ENCODE results near the gene EPC1.
A peak's percentile ranks its signal among the peaks of the same experiment; 100 is the strongest.
"Not testable (repeated sequence)": the region's sequence is repeated elsewhere in the genome, so short reads cannot be mapped to it uniquely, and the experiment has no call there.

Gene EPC1, protein sequence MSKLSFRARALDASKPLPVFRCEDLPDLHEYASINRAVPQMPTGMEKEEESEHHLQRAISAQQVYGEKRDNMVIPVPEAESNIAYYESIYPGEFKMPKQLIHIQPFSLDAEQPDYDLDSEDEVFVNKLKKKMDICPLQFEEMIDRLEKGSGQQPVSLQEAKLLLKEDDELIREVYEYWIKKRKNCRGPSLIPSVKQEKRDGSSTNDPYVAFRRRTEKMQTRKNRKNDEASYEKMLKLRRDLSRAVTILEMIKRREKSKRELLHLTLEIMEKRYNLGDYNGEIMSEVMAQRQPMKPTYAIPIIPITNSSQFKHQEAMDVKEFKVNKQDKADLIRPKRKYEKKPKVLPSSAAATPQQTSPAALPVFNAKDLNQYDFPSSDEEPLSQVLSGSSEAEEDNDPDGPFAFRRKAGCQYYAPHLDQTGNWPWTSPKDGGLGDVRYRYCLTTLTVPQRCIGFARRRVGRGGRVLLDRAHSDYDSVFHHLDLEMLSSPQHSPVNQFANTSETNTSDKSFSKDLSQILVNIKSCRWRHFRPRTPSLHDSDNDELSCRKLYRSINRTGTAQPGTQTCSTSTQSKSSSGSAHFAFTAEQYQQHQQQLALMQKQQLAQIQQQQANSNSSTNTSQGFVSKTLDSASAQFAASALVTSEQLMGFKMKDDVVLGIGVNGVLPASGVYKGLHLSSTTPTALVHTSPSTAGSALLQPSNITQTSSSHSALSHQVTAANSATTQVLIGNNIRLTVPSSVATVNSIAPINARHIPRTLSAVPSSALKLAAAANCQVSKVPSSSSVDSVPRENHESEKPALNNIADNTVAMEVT

DNA sequence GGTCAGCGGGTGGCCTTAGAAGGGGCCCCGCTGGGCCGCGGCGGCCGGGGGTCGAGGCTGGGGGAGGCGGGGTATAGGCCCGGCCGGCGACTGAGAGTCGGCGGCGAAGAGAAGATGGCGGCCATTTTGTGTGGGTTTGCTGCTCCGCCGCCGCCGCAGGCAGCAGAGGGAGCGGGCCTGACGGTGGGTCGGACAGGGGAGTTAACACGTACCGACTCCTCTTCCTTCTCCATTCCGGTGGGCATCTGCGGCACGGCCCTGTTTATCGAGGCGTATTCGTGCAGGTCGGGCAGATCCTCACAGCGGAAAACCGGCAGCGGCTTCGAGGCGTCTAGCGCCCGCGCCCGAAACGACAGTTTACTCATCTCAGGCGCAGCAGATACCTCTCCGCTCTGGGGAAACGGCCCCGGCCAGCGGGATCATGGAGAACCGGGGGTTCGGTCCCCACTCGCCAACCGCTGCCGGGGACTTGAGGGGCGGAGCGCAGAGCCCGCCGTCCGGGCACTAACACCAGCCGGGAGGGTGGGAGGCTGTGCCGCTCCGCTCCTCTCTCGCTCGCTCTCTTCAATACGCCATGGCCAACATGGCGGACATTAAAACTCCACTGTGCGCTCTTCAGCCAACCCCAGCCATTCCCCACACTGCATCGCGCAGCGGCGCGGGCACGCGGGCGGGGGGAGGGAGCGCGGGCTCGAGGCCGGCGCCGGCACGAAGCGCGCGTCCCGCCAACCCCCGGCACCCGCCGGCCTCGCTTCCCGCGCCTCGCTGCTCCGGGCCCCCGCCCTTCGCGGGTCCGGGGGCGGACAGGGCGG, at the start of gene EPC1:
EPC1 (minus strand) TSS at position 608 of the 812 bp plus-strand sequence; CDS start at position 365, 243 bp downstream.
- intact Hi-C loops (cut with DNase I), result loop anchor here (2.0 to 10.0 kb wide), 4 partner anchors 89 to 292 kb away; partner anchors contain the start of genes CCDC7 and KIF5B
- peak; percentile 63 to 94 (median 88) for DNase-seq

DNA sequence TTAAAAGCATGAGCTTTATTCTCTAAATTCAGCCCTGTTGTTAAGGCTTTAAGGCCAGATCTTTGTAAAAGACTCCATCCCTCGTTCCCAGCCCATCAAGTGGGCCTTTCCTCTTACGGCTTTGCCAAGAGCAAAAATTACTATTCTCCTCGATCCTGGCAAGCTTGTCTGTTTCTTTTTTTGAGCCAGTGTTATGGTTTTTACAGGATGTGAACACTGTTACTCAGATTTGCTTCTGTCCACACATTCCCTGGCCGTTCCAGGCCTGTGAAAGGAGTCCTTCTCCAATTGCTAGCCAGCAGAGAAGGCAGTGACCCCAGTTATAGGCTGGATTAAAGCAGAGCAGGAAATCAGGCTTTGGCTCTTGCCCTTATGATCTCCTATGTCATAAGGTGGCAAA, 47.0 kb upstream of the EPC1 start:
- intact Hi-C loops (cut with DNase I), result no loop called here
- no peak for DNase-seq

DNA sequence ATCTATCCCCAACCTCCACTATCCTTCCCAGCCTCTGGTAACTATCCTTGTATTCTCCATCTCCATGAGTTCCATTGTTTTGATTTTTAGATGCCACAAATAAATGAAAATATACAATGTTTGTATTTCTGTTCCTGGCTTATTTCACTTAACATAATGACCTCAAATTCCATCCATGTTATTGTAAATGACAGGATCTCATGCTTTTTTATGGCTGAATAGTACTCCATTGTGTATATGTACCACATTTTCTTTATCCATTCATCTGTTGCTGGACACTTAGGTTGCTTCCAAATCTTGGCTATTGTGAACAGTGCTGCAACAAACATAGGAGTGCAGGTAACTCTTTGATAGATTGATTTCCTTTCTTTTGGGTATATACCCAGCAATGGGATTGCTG, 45.3 kb upstream of the EPC1 start:
- intact Hi-C loops (cut with DNase I); DNase-seq: not testable (repeated sequence)

DNA sequence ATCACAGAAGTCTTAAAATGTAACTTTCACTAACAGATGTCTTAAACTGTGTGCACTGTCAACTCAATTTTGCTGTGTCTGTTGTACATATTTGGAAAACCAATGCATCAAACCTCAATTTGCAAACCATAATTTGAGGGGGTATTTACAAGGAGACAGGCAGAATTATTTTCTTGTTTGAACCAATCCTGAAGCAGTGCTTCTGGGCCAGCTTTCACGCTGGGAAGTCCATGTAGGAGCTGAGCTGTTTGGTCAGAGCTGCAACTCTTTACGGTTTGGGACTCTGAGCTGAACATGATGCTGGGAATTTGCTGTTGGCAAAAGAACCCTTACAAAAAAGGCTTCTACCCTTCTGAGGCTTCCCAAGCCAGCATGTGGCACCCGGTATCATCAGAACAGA, 43.2 kb upstream of the EPC1 start:
- intact Hi-C loops (cut with DNase I), result no loop called here
- no peak for DNase-seq

DNA sequence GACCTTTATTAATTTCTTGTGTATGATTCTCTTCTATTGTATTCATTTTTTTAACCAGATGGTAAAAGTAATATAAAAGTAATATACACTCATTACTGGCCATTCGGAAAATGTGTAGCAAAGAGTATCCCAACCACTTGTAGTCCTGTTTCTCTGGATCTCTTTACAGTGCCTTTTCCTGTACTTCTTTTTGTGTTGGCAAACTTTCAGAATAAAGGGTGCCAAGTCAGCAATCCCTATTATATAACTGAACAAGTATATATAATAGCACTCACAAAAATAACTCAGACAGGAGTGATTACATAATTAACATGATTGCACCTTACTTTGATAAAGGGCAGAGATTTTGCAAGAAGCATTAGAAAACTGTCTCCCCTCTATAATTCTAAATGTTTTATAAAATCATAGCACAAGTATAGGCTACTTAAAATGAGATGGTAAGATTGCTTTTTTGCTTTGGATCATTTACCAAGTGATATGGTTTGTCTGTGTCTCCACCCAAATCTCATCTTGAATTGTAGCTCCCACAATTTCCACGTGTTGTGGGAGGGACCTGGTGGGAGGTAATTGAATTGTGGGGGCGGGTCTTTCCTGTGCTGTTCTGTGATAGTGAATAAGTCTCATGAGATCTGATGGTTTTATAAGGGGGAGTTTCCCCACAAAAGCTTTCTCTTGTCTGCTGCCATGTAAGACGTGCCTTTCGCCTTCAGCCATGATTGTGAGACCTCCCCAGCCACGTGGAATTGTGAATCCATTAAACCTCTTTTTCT, 41.5 kb upstream of the EPC1 start:
- intact Hi-C loops (cut with DNase I), result no loop called here
- no peak for DNase-seq

DNA sequence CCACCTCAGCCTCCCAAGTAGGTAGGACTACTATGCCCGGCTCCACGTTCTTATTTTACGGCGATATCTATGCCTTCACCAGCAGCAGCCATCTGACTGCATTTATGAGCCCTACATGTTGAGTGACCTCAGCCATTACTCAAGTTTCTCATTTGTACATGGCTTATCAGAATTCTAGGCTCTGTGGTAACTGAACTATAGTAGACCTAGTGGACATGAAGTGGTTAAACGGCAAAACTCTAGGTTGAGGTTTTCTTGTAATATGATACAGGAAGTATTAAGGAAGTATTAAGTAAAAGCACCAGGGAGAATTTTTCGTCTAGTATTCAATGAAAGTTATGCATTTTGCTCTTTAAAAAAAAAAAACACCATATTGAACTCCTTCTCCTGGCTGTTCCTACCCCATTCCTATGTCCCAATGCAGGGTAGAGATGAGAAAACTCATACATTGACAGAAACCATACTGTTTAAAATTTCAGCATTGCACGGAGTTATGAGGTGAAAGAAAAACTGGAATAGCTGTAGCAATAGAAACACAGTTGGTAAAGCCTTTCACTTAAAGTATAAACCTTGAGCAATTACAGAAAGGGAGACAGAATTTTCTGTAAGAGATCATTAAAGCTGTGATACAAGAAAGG, 39.8 kb upstream of the EPC1 start:
- intact Hi-C loops (cut with DNase I), result no loop called here
- no peak for DNase-seq

DNA sequence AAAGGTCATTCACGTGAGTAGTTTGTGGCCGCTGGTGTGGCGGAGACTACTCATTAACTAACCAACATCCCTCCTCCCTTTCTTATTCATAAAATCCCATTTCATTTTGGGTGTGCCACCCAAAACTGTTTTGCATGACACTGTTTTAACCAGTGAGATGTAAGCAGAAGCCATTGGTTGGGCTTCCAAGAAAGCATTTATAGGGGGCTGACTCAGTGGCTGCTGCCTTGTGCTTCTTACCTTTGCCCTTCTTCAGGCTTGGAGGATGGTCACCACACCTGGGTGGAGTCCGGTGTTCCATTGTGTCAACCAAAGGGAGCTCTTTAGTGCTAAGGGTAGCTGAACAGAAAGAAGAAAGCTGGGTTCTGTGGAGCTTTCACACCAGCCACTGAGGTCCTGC, 37.2 kb upstream of the EPC1 start:
- intact Hi-C loops (cut with DNase I), result no loop called here

DNA sequence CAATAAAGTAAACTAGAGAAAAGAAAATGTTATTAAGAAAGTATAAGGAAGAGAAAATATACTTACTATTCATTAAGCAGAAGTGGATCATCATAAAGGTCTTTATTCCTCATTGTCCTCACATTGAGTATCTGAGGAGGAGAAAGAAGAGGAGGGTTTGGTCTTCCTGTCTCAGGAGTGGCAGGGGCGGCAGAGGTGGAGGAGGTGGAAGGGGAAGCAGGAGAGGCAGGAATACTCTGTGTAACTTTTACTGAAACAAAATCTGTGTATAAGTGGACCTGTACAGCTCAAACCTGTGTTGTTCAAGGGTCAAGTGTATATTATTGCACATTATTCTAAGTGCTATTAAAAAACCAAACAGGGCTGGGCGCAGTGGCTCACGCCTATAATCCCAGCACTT, 34.2 kb upstream of the EPC1 start:
- intact Hi-C loops (cut with DNase I), result no loop called here

More for the DNA sequence above, 37.2 kb upstream of the EPC1 start:
- no peak for DNase-seq

DNA sequence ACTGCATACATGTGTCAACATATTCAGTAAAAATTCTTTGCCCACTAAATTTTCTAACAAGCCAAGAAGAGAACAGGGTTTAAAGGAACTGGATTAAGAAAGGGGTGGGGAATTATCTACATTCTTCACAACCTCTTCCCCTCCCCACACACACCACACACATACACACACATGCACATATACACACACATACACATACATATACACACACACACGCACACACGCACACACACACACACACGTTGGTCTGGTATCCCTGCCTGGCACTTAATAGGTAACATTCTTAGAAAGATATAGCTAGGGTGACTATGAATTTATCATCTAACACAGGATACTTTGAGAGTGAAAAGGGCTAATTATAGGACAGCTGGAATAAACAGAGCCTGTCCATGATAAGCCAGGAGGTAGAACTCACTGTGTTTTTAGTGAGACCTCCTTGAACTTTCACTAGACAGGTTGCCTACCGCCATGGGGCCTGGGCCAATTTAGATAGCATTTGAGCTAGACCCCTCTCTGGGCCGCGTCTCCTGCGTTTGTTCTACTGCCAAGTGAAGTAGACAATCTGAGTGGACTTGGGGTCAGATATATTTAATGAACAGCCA, 33.1 kb upstream of the EPC1 start:
- intact Hi-C loops (cut with DNase I), result loop anchor here (10.0 kb wide), 1 partner anchor 325 kb away; the partner anchor contains the start of gene KIF5B
- DNase-seq, result no peak

More for the DNA sequence above, 34.2 kb upstream of the EPC1 start:
- no peak for DNase-seq

DNA sequence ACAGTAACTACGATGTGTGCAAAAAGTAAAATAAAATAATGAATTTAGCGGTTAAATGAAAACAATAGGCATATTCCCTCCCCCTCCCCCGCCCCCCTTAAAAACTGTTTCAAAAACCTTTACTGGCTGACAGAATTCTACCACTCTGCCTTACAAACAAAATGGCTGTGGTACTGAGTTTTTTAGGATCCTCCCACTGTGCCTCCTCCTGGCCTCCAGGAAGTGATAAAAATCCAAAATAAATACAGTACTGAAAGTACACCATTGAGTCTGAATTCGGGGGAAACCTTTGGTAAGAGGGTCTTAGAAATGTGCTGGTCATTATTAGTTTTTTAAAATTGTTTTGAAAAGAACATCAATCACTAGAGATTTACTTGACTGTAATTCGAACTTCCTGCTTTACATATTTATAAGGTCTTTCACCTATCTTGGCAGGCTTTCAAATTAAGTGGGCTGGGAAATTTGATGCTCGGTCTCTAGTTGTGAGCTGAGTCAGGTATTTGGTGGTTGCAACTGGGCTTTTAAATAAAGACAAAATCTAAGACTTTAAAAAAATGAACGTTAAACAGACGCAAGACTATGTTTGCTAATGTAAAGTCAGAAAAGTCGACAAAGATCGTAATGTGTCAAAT, 32.5 kb upstream of the EPC1 start:
- peak in 4 of 42 donors; percentile 7 to 32 (median 16) for DNase-seq
- intact Hi-C loops (cut with DNase I), result loop anchor here (10.0 kb wide), 1 partner anchor 325 kb away; the partner anchor contains the start of gene KIF5B

DNA sequence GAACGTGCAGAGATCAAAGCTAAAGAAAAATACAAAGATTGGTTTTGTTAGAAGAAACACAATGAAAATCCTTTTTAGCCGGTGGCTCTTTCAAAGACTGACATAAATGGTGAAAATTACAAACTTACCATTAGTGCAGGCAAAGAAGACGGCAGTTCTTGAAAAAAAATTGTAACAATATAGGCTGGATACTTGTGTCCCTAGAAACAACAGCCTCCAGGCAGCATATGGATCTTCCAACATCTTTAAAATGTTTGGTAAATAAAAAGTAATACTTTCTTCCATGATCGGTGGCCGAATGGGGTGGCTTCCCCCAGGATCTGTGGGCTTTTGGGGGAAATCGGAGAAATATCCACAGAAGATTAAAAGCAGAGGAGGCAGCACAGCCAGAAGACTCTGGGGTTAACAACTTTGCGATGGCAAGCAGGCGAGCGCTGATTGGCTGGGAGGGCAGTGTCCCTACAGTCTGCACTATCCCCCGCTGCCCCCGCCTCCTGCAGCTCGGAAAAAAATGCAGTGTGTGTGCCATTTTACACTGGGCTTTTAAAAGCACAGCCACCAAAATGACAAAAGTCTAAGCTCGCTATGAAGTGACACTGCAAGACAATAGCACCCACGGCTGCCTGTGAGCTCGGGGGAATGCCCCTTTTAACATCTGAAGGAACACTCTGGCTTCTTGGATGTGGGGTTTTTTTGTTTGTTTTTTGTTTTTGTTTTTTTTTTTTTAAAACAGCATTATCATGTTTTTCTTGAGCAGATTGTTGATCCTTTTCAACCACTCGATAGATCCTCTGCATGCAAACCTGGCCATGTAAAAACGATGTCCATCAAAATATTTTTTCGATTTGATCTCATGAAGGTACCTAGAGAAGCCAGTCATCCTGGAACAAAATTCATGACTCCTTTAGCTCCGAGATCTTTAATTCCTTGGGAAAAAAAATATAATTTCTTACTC, 31.7 kb upstream of the EPC1 start:
- intact Hi-C loops (cut with DNase I), result loop anchor here (10.0 kb wide), 1 partner anchor 324 kb away; the partner anchor contains the start of gene KIF5B
- DNase-seq, result peak; percentile 93 to 99 (median 97)

DNA sequence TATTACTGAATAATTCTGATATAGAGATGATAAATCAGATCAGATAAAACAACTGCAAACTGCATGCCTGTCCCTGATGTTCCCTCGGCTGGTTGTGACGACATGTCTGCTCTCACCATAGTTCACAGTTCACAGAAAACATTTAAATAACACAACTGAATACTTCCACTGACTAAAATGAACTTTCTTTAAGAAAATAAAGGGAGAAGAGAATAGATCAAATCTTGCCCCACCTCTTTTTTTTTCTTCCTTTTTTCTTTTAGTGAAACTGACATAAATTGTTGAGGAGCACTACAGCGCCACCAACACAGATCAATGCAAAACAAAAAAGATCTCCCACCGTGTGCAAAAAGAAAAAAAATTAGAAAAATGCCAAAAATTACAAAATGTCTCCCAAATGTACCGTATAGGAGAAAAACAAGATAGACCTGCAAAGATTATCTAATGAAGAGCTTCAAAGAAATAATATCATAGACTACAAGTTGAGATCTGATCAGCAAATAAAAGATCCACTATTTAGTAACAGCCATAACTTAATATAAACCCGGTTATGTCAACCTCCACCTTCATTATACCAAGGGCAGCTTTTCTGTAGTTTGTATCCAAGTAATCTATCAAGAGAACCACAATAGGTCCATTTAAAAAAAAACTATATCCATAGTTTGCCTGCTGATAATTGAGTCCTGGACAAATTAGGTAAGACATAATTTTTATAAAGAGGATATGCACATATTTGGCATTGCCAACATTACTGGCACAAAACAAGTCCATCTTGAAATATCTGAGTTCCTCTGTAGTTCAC, 30.7 kb upstream of the EPC1 start:
- DNase-seq, result peak in 18 of 42 donors; percentile 14 to 62 (median 32)
- intact Hi-C loops (cut with DNase I), result loop anchor here (10.0 kb wide), 1 partner anchor 323 kb away; the partner anchor contains the start of gene KIF5B

DNA sequence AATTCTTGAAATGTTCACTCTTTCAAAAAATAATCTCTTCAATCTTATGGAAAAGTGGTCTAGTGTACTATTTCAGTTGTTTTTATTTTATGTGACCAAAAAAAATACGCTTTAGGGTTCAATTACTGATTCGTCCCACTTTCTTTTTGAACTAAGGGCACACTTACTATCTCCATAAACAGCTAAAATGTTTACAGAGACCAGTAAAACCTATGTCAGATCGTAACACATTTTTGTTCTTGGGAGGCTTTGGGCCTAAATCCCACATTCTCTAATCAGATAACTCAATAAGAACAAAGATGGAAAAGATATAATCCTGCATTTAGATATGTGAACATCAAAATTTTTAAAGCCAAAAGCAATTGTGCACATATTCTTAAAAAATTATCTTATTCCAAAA, 29.8 kb upstream of the EPC1 start:
- DNase-seq, result no peak
- intact Hi-C loops (cut with DNase I), result loop anchor here (10.0 kb wide), 1 partner anchor 322 kb away; the partner anchor contains the start of gene KIF5B

DNA sequence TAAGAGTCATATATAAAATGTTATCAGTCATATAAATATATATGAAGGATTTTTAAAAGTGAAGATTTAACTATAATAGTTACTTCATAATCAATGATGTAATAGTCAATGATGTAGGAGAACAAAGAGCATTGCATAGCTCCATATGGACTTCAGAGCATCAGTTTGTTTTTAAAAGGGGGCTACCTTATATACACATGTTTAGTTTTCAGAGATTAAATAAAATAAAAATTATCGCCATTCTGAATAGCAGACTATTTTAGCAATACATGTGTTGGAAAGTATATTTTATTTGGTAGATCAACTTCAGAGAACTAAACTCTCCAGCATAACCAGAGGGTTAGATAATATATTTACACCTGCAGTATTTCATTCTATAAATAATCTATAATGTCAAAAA, 29.1 kb upstream of the EPC1 start:
- intact Hi-C loops (cut with DNase I), result loop anchor here (10.0 kb wide), 1 partner anchor 321 kb away; the partner anchor contains the start of gene KIF5B
- DNase-seq, result no peak

DNA sequence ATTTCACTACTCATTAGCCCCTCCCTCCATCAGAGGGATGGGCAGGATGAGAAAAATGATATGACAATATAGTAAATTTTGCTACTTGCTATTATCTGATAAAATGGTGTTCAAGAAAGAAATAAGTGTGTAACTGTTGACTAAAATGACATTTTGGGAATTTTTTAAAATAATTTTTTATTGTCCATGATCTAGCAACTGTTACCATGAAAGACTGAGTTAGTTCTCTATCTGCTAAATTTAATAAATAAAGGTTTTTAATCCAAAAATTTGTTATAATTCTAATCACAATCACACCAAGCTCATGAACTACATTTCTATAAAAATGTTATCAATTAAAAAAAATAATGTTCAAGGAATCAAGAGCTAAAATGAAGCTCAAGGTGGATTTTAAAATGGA, 28.7 kb upstream of the EPC1 start:
- no peak for DNase-seq
- intact Hi-C loops (cut with DNase I), result loop anchor here (10.0 kb wide), 1 partner anchor 321 kb away; the partner anchor contains the start of gene KIF5B

Measured in head of caudate nucleus (tissue), 42 donors.